ENCODE data around the gene BST2.
A peak's percentile ranks its signal among the peaks of the same experiment; 100 is the strongest.

Gene BST2, protein sequence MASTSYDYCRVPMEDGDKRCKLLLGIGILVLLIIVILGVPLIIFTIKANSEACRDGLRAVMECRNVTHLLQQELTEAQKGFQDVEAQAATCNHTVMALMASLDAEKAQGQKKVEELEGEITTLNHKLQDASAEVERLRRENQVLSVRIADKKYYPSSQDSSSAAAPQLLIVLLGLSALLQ

DNA sequence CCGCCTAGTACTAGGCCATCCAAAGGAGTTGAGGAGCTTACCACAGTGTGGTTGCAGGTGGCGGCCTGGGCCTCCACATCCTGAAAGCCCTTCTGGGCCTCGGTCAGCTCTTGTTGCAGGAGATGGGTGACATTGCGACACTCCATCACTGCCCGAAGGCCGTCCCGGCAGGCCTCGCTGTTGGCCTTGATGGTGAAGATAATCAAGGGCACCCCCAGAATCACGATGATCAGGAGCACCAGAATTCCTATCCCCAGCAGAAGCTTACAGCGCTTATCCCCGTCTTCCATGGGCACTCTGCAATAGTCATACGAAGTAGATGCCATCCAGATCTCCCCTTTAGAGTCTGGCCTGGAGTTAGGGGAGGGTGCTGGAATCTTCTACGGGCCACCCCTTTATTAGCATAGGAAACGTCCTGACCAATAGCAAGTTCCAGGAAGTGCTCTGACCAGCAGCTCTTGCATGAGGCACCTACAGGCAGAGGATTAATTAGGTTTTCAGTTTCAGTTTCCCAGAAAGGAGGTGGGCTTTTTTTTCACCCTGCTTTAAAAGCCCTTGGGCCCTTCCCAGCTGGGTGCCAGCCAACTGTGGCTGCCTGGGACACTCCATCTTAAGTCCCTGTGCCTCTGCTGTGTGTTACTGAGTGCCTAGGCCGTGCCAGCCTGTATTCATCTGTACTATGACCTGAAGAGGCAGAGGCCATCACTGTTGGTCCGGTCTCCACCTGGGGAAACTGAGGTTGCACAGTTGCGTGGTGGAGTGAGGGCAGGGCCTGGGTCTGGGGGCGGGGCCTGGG lies at the start of gene BST2:
Gene BST2, minus strand, starts transcription at position 381 of the 796 bp plus-strand sequence. Its CDS starts 55 bp downstream, at position 326.
- H3K36me3 ChIP-seq (ENCODE audit: low read depth): no peaks in the 10 kb centered on the region
- H3K27me3 ChIP-seq (ENCODE audit: insufficient read depth, poor library complexity, severe bottlenecking): no peaks in the 10 kb centered on the region
- H3K9me3 ChIP-seq (ENCODE audit: severe bottlenecking): no peaks in the 10 kb centered on the region
- H3K4me3 ChIP-seq (ENCODE audit: severe bottlenecking): peak within 1 kb of the TSS; percentile 29
- ATAC-seq (ENCODE audit: low read depth) (peak; percentile 87), DNase-seq (ENCODE audit: low spot score) (no peak)
- H3K4me1 ChIP-seq (ENCODE audit: insufficient read depth, poor library complexity, severe bottlenecking): no peaks in the 10 kb centered on the region
- H3K27ac ChIP-seq (ENCODE audit: poor library complexity, severe bottlenecking): peak within 1 kb of the TSS; percentile 30
- TF ChIP-seq, protein P1, sequence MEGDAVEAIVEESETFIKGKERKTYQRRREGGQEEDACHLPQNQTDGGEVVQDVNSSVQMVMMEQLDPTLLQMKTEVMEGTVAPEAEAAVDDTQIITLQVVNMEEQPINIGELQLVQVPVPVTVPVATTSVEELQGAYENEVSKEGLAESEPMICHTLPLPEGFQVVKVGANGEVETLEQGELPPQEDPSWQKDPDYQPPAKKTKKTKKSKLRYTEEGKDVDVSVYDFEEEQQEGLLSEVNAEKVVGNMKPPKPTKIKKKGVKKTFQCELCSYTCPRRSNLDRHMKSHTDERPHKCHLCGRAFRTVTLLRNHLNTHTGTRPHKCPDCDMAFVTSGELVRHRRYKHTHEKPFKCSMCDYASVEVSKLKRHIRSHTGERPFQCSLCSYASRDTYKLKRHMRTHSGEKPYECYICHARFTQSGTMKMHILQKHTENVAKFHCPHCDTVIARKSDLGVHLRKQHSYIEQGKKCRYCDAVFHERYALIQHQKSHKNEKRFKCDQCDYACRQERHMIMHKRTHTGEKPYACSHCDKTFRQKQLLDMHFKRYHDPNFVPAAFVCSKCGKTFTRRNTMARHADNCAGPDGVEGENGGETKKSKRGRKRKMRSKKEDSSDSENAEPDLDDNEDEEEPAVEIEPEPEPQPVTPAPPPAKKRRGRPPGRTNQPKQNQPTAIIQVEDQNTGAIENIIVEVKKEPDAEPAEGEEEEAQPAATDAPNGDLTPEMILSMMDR (IDR thresholded peaks at IDR 0.05; ENCODE audit: poor library complexity, severe bottlenecking): no peak

DNA sequence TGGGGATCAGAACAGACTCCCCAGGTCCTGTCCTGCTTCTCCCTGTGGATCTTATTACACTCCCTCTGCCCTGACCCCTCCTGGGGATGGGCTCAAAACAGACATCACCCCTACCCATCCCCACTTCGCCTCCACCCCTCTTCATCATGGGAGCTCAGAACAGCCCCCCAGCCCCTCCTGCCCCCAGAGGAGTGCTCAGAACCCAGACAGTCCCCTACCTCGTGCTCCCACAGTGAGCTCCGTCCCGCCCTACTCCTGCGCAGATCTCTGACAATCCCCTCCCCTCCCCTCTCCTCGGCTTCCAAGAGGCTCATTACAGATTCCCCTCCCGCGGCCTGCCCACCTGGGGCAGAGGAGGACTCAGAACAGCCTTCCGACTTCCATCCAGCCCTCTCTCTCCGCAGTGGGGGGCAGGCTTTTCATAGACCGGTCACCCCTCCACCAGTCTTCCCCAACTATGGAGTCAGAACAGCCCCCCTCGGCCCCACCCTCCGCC lies 49.2 kb upstream of the BST2 start:
- H3K27me3 ChIP-seq (ENCODE audit: insufficient read depth, poor library complexity, severe bottlenecking): peaks cover 15% of the 10 kb centered on the region
- TF ChIP-seq, protein P1 (IDR thresholded peaks at IDR 0.05; ENCODE audit: poor library complexity, severe bottlenecking): no peak
- H3K4me1 ChIP-seq (ENCODE audit: insufficient read depth, poor library complexity, severe bottlenecking): peaks cover 6% of the 10 kb centered on the region
- H3K36me3 ChIP-seq (ENCODE audit: low read depth): no peaks in the 10 kb centered on the region
- DNase-seq (ENCODE audit: low spot score) (no peak), ATAC-seq (ENCODE audit: low read depth) (no peak)
- no peaks in the 10 kb centered on the region for H3K9me3 ChIP-seq (ENCODE audit: severe bottlenecking)
- no peak overlapping the region for H3K4me3 ChIP-seq (ENCODE audit: severe bottlenecking)
- no peak overlapping the region for H3K27ac ChIP-seq (ENCODE audit: poor library complexity, severe bottlenecking)

DNA sequence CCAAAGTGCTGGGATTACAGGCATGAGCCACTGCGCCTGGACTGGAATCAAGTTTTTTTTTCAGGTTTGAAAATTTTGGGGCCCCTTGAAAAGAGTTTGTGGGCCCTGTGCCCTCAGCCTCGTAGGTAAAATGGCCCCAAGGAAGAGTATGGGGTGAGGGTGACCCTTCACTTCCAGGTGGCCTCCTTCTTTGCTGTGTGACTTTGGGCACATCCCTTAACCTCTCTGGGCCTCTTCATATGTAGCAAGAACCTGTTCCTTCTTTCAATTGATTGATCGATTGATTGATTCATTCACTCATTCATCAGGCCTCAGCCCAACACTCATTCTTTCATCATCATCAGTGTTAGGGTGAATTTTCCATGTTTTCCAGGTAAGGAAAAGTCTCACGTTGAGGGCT lies 46.4 kb upstream of the BST2 start:
- H3K9me3 ChIP-seq (ENCODE audit: severe bottlenecking): no peaks in the 10 kb centered on the region
- no peak for DNase-seq (ENCODE audit: low spot score)
- H3K4me1 ChIP-seq (ENCODE audit: insufficient read depth, poor library complexity, severe bottlenecking): peaks cover 6% of the 10 kb centered on the region
- TF ChIP-seq, protein P1 (IDR thresholded peaks at IDR 0.05; ENCODE audit: poor library complexity, severe bottlenecking): no peak
- H3K27me3 ChIP-seq (ENCODE audit: insufficient read depth, poor library complexity, severe bottlenecking): peaks cover 19% of the 10 kb centered on the region
- H3K4me3 ChIP-seq (ENCODE audit: severe bottlenecking): no peak overlapping the region
- no peaks in the 10 kb centered on the region for H3K36me3 ChIP-seq (ENCODE audit: low read depth)
- H3K27ac ChIP-seq (ENCODE audit: poor library complexity, severe bottlenecking): peak overlapping the region; percentile 76
- no peak for ATAC-seq (ENCODE audit: low read depth)

DNA sequence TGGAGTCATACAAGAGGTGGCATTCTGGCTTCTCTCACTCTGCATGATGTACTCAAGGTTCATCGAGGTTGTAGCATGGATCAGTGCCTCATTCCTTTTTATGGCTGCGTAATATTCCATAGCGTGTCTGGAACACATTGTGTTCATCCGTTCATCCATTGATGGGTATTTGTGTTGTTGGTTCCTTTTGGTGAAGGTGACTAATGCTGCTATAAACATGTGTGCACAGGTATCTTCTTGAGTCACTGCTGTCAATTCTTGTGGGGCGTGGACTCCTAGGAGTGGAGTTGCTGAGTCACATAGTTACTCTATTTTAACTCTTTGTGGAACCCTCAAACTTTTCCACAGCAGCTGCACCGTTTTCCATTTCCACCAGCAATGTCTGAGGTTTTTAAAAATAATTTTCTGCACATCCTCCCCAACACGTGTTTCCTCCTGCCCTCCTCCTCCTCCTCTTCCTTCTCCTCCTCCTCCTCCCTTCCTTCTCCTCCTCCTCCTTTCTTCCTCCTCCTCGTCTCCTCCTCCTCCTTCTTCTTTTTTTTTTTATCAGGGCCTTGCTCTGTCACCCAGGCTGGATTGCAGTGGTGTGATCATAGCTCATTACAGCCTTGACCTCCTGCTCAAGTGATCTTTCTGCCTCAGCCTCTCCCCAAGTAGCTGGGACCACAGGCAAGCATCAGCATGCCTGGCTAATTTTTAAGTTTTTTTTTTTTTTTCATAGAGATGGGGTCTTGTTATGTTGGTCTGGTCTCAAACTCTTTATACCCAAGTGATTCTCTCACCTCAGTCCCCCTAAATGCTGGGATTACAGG lies 45.0 kb upstream of the BST2 start:
- Histone ChIP-seq H3K4me3 (ENCODE audit: severe bottlenecking) (no peak overlapping the region), H3K27me3 (ENCODE audit: insufficient read depth, poor library complexity, severe bottlenecking) (peaks cover 13% of the 10 kb centered on the region), H3K4me1 (ENCODE audit: insufficient read depth, poor library complexity, severe bottlenecking) (peaks cover 6% of the 10 kb centered on the region), H3K36me3 (ENCODE audit: low read depth) (no peaks in the 10 kb centered on the region), H3K27ac (ENCODE audit: poor library complexity, severe bottlenecking) (peak overlapping the region; percentile 76), H3K9me3 (ENCODE audit: severe bottlenecking) (no peaks in the 10 kb centered on the region)
- peak; percentile 85 for DNase-seq (ENCODE audit: low spot score)
- TF ChIP-seq, protein P1 (IDR thresholded peaks at IDR 0.05; ENCODE audit: poor library complexity, severe bottlenecking): no peak
- ATAC-seq (ENCODE audit: low read depth): peak; percentile 87

Measured in RWPE2 (cell line).